Measurements from ENCODE around the gene NELL2.

Gene NELL2

DNA sequence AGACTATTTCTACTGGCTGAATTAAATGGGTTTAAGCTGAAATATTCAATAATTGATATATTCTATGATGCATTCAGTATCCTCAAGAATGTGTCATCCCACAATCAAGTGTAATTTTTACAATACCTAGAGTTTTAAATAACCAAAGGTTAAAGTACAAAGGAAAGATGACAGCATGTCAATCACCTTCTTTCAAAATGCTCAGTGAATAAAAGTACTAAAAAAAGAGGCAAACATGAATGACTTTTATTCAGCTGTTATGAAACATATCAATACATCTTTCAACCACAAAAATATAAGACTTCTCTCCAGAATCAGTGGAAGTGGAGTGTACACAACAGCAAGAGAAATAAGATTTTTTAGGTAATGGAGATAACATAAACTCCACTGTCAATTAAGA lies 72.0 kb downstream of the NELL2 start:
- DNase-seq (ENCODE audit: low spot score): no peak

DNA sequence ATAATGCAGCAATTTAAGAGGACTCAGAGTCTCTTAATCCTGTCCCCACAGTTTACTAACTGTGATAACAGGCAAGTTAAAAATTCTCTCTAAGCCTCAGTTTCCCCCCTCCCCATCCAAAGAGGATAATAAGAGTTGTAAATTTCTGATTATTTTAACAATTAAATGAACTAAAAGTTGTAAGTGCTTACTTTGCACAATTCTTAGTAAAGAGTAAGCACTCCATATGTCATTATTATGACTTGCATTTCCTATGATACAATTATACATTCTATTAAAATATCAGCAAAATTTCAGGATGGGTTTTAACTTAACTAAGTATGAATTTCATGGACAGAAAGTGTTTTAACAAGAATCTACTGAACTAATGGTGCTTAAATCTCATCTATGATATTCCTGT lies 80.1 kb downstream of the NELL2 start:
- no peak for DNase-seq (ENCODE audit: low spot score)
- TF ChIP-seq, protein P1, sequence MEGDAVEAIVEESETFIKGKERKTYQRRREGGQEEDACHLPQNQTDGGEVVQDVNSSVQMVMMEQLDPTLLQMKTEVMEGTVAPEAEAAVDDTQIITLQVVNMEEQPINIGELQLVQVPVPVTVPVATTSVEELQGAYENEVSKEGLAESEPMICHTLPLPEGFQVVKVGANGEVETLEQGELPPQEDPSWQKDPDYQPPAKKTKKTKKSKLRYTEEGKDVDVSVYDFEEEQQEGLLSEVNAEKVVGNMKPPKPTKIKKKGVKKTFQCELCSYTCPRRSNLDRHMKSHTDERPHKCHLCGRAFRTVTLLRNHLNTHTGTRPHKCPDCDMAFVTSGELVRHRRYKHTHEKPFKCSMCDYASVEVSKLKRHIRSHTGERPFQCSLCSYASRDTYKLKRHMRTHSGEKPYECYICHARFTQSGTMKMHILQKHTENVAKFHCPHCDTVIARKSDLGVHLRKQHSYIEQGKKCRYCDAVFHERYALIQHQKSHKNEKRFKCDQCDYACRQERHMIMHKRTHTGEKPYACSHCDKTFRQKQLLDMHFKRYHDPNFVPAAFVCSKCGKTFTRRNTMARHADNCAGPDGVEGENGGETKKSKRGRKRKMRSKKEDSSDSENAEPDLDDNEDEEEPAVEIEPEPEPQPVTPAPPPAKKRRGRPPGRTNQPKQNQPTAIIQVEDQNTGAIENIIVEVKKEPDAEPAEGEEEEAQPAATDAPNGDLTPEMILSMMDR (IDR thresholded peaks at IDR 0.05; ENCODE audit: extremely low read depth, missing control alignments): no peak

More for the DNA sequence above, 72.0 kb downstream of the NELL2 start:
- TF ChIP-seq, protein P1 (IDR thresholded peaks at IDR 0.05; ENCODE audit: extremely low read depth, missing control alignments): no peak

DNA sequence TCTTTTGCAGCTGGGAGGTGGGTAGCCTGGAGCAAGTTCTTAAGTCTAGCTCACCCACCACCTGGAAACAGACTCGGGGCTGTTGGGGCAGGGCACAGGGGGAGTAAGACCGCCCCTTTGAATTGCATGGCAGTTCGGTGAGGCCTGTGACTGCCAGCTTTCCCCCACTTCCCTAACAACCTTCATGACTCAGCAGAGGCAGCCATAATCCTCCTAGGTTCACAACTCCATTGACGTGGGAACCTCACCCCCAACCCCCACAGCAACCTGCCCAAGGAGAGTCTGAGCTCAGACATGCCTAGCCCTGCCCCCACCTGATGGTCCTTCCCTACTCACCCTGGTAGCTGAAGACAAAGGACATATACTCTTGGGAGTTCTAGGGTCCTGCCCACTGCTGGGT lies 87.4 kb downstream of the NELL2 start:
- DNase-seq (ENCODE audit: low spot score): no peak
- TF ChIP-seq, protein P1 (IDR thresholded peaks at IDR 0.05; ENCODE audit: extremely low read depth, missing control alignments): no peak

DNA sequence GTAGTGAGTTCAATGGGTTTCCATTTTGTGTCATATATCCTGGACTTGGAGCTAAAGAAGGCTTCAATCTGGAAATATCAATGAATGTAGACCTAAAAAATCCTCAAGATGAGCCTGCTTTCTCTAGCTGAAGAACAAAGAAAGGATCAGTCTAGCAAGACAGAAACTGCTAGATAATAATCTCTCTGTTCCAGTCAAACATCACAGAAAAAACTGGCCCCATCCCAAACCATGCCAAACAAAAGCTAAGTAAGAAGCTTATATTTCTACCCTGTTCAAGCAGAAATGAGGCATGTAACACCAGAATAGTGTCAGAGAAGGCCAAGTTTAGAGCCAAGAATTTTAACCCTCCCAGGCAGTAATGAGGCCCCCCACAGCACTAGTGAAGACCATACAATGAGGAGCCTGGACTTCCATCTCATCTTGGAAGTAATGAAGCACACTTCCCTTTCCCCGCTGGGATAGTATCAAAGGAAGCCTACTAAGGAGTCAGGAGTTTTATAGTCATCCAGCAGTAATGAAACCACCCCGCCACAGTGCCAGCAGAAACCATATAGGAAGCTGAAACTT lies 95.8 kb downstream of the NELL2 start:
- no peak for DNase-seq (ENCODE audit: low spot score)
- TF ChIP-seq, protein P1 (IDR thresholded peaks at IDR 0.05; ENCODE audit: extremely low read depth, missing control alignments): no peak

DNA sequence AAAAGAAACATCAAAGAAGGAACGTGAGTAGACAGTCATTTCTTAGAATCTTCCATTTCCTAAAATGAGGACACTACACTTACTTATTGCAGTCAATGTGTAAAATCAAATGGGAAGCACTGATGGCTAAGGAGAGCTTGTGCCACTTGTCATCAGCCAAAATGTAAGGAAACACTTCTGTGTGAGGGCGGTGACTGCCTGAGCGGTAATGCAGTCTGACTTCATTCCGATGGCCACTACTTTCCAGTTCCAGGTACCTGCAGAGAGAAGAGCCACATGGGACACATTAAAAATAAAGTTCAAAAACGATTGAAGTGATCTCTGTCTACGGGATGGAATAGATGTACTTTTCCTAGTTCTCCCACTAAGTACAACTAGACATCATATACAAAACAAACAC lies 96.3 kb downstream of the NELL2 start:
- TF ChIP-seq, protein P1 (IDR thresholded peaks at IDR 0.05; ENCODE audit: extremely low read depth, missing control alignments): no peak
- no peak for DNase-seq (ENCODE audit: low spot score)

DNA sequence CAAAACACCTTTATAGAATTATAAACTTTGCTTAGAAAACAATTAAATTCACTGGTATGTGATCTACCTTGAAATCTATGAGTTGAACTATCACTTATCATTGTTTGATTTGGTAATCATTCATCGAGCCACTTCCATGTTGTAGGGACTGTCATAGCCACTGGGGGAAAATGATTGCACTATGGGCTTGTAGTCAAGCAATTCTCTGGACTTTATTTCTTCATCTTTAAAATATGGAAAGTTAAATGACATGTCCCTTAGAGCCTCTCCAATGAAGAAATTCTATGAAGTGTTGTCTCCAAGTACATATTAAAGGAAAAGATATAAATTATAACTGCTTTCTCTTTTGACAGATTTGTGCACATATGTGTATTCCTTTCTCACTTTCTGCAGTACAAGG lies 97.3 kb downstream of the NELL2 start:
- TF ChIP-seq, protein P1 (IDR thresholded peaks at IDR 0.05; ENCODE audit: extremely low read depth, missing control alignments): no peak

DNA sequence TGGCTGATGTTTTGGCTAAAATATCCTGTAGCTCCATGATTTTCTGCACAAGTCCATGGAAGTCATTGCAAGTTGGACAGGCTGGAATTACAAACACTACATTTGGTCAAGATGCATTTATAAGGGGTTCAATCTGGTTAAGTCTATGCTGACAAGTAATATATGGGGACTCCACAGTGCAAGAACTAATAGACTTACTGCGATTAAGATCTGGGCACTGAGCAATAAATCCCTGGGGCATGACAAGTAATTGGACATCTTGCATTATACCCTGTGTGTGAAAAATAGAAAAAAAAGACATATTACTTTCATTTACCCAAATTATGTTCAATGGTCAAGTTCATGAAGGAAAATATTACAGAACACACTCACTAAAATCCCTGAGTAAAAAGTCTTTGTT lies 99.1 kb downstream of the NELL2 start:
- TF ChIP-seq, protein P1 (IDR thresholded peaks at IDR 0.05; ENCODE audit: extremely low read depth, missing control alignments): no peak

More for the DNA sequence above, 97.3 kb downstream of the NELL2 start:
- no peak for DNase-seq (ENCODE audit: low spot score)

More for the DNA sequence above, 99.1 kb downstream of the NELL2 start:
- DNase-seq (ENCODE audit: low spot score): no peak
